ENCODE data around the gene LIPG.

Gene LIPG

GRCh38 chr18:49524951-49525350 is 36.9 kb upstream of the LIPG start:
- Histone ChIP-seq H3K79me2 (ENCODE audit: insufficient read depth, low read length) (no peaks in the 10 kb centered on the region), H4K20me1 (ENCODE audit: low read depth, low read length) (no peaks in the 10 kb centered on the region), H3K9me2 (replicated peaks; ENCODE audit: insufficient read depth, low read length) (no peaks in the 10 kb centered on the region), H3K9ac (ENCODE audit: low read length) (no peak overlapping the region), H3F3A (ENCODE audit: insufficient read depth) (no peaks in the 10 kb centered on the region), H3K9me3 (ENCODE audit: insufficient read depth, low read length) (no peaks in the 10 kb centered on the region), H2AFZ (ENCODE audit: low read depth, low read length, severe bottlenecking) (no peak overlapping the region), H3K4me2 (ENCODE audit: low read depth, low read length, poor library complexity, severe bottlenecking) (no peak overlapping the region), H3K4me3 (ENCODE audit: insufficient read depth, low read length, poor library complexity, severe bottlenecking) (no peak overlapping the region), H3K36me3 (ENCODE audit: low read length) (no peaks in the 10 kb centered on the region), H3K27me3 (ENCODE audit: low read length) (no peaks in the 10 kb centered on the region), H3K27ac (ENCODE audit: low read depth, low read length) (no peak overlapping the region)
- TF ChIP-seq EZH2phosphoT487 (conservative IDR thresholded peaks at IDR 0.05; ENCODE audit: low read length): no peak
- TF ChIP-seq, protein P1, sequence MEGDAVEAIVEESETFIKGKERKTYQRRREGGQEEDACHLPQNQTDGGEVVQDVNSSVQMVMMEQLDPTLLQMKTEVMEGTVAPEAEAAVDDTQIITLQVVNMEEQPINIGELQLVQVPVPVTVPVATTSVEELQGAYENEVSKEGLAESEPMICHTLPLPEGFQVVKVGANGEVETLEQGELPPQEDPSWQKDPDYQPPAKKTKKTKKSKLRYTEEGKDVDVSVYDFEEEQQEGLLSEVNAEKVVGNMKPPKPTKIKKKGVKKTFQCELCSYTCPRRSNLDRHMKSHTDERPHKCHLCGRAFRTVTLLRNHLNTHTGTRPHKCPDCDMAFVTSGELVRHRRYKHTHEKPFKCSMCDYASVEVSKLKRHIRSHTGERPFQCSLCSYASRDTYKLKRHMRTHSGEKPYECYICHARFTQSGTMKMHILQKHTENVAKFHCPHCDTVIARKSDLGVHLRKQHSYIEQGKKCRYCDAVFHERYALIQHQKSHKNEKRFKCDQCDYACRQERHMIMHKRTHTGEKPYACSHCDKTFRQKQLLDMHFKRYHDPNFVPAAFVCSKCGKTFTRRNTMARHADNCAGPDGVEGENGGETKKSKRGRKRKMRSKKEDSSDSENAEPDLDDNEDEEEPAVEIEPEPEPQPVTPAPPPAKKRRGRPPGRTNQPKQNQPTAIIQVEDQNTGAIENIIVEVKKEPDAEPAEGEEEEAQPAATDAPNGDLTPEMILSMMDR (IDR thresholded peaks at IDR 0.05; ENCODE audit: insufficient read depth, low read length, poor library complexity, severe bottlenecking): no peak

- H3F3A ChIP-seq (ENCODE audit: insufficient read depth): no peaks in the 10 kb centered on the region
- TF ChIP-seq, protein P1 (IDR thresholded peaks at IDR 0.05; ENCODE audit: insufficient read depth, low read length, poor library complexity, severe bottlenecking): no peak
- TF ChIP-seq EZH2phosphoT487 (conservative IDR thresholded peaks at IDR 0.05; ENCODE audit: low read length): no peak
- H3K9me3 ChIP-seq (ENCODE audit: insufficient read depth, low read length): no peaks in the 10 kb centered on the region
- H3K36me3 ChIP-seq (ENCODE audit: low read length): no peaks in the 10 kb centered on the region
- no peak overlapping the region for H3K4me3 ChIP-seq (ENCODE audit: insufficient read depth, low read length, poor library complexity, severe bottlenecking)
- no peaks in the 10 kb centered on the region for H3K9me2 ChIP-seq (replicated peaks; ENCODE audit: insufficient read depth, low read length)
- H2AFZ ChIP-seq (ENCODE audit: low read depth, low read length, severe bottlenecking): no peak overlapping the region
- H3K27me3 ChIP-seq (ENCODE audit: low read length): no peaks in the 10 kb centered on the region
- no peak overlapping the region for H3K4me2 ChIP-seq (ENCODE audit: low read depth, low read length, poor library complexity, severe bottlenecking)
- H3K9ac ChIP-seq (ENCODE audit: low read length): no peak overlapping the region
- H4K20me1 ChIP-seq (ENCODE audit: low read depth, low read length): no peaks in the 10 kb centered on the region
- no peaks in the 10 kb centered on the region for H3K79me2 ChIP-seq (ENCODE audit: insufficient read depth, low read length)
- no peak overlapping the region for H3K27ac ChIP-seq (ENCODE audit: low read depth, low read length)
Observed at GRCh38 chr18:49525981-49526380, 35.9 kb upstream of the LIPG start.

GRCh38 chr18:49527631-49528327 is 34.1 kb upstream of the LIPG start:
- TF ChIP-seq, protein P1 (IDR thresholded peaks at IDR 0.05; ENCODE audit: insufficient read depth, low read length, poor library complexity, severe bottlenecking): no peak
- TF ChIP-seq EZH2phosphoT487 (conservative IDR thresholded peaks at IDR 0.05; ENCODE audit: low read length): no peak
- Histone ChIP-seq H3K27me3 (ENCODE audit: low read length) (no peaks in the 10 kb centered on the region), H4K20me1 (ENCODE audit: low read depth, low read length) (no peaks in the 10 kb centered on the region), H3K27ac (ENCODE audit: low read depth, low read length) (no peak overlapping the region), H3K4me2 (ENCODE audit: low read depth, low read length, poor library complexity, severe bottlenecking) (no peak overlapping the region), H3K79me2 (ENCODE audit: insufficient read depth, low read length) (no peaks in the 10 kb centered on the region), H3F3A (ENCODE audit: insufficient read depth) (no peaks in the 10 kb centered on the region), H3K9ac (ENCODE audit: low read length) (no peak overlapping the region), H3K36me3 (ENCODE audit: low read length) (no peaks in the 10 kb centered on the region), H3K9me2 (replicated peaks; ENCODE audit: insufficient read depth, low read length) (no peaks in the 10 kb centered on the region), H3K4me3 (ENCODE audit: insufficient read depth, low read length, poor library complexity, severe bottlenecking) (no peak overlapping the region), H2AFZ (ENCODE audit: low read depth, low read length, severe bottlenecking) (no peak overlapping the region), H3K9me3 (ENCODE audit: insufficient read depth, low read length) (no peaks in the 10 kb centered on the region)
